M059J (cell line): ENCODE measurements around the gene SLC43A2. TPM values are rescaled to one million over a fixed set of nuclear protein-coding genes. Genes with fewer than 3 reads are reported as not detected.
"Not testable (repeated sequence)": the region's sequence is repeated elsewhere in the genome, so short reads cannot be mapped to it uniquely, and the experiment has no call there.

Experiments used
- DNase-seq: peaks from one replicate; pipeline ENCODE4 v3.0.0-alpha.2; 2012; ENCODE audit warnings: low read depth
- total RNA-seq: library from RNA; depleted of rRNA; stranded (reverse); fragments of >200 nt; shearing (Covaris generic); gene quantifications from 2 replicates; pipeline ENCODE4 v1.2.3, GENCODE V29; 2014; rRNA removed

SLC43A2 gene
- 2.4 and 3.7 TPM in 2 replicates for total RNA-seq

GRCh38 chr17:1627982-1628855 is at the start of gene SLC43A2:
Gene SLC43A2, minus strand, starts transcription at chr17:1628834. Its CDS starts 960 bp downstream, at chr17:1627874.
- DNase-seq = peak; percentile 65

- no peak for DNase-seq
These were observed 47.8 kb upstream of the SLC43A2 start for GRCh38 chr17:1676401-1676800.

GRCh38 chr17:1673041-1673785 is 44.6 kb upstream of the SLC43A2 start:
- no peak for DNase-seq

GRCh38 chr17:1663934-1664333 is 35.3 kb upstream of the SLC43A2 start:
- DNase-seq = not testable (repeated sequence)

- no peak for DNase-seq
These were observed 32.4 kb upstream of the SLC43A2 start for GRCh38 chr17:1661045-1661444.

GRCh38 chr17:1658100-1658499 is 29.5 kb upstream of the SLC43A2 start:
- DNase-seq = no peak

- no peak for DNase-seq
These were observed 25.1 kb upstream of the SLC43A2 start for GRCh38 chr17:1653735-1654134.

- DNase-seq = not testable (repeated sequence)
These were observed 24.2 kb upstream of the SLC43A2 start for GRCh38 chr17:1652794-1653193.

GRCh38 chr17:1651559-1651844 is 22.9 kb upstream of the SLC43A2 start:
- DNase-seq = no peak

GRCh38 chr17:1650731-1651558 is 22.3 kb upstream of the SLC43A2 start:
- no peak for DNase-seq

GRCh38 chr17:1649844-1650501 is 21.3 kb upstream of the SLC43A2 start, which contains the start of gene RILP:
Gene RILP, minus strand, starts transcription at chr17:1649866. Its CDS starts 62 bp downstream, at chr17:1649804.
- DNase-seq = peak; percentile 79

GRCh38 chr17:1648963-1649843 is 20.6 kb upstream of the SLC43A2 start:
- DNase-seq = peak; percentile 87

GRCh38 chr17:1648173-1648962 is 19.7 kb upstream of the SLC43A2 start:
- no peak for DNase-seq

- no peak for DNase-seq
These were observed 19.2 kb upstream of the SLC43A2 start for GRCh38 chr17:1647802-1648171.

- no peak for DNase-seq
These were observed 17.7 kb upstream of the SLC43A2 start for GRCh38 chr17:1646199-1646875.

GRCh38 chr17:1645207-1646171 is 16.9 kb upstream of the SLC43A2 start, which contains the start of gene SCARF1:
Gene SCARF1, minus strand, starts transcription at chr17:1645732. Its CDS starts 35 bp downstream, at chr17:1645697.
- DNase-seq = no peak

GRCh38 chr17:1644493-1645206 is 16.0 kb upstream of the SLC43A2 start:
- peak; percentile 80 for DNase-seq
